H1 (cell line): Measurements from ENCODE around the gene GATA1. TPM values are rescaled to one million over a fixed set of nuclear protein-coding genes. Genes with fewer than 3 reads are reported as not detected.

ENCODE experiments used
- CTCF ChIA-PET: fragments of 300-600 bp; sonication (Branson Sonifier 250); formaldehyde crosslinking; loops from one replicate; lab custom pipeline; 2021; ENCODE audit not compliant: partially characterized antibody; lab: Charles Lee
- POLR2A ChIA-PET: fragments of 300-600 bp; sonication (Branson Sonifier 250); formaldehyde crosslinking; loops from one replicate; lab custom pipeline; 2021; ENCODE audit warnings: inconsistent platforms; ENCODE audit not compliant: partially characterized antibody; lab: Charles Lee
- DNase-seq, 2 experiments: peaks; one replicate each; pipeline versions ENCODE4 v3.0.0 to v3.0.0-alpha.2; 2010 to 2022; ENCODE audit warnings: low spot score in 2 of 2, low read depth in 1 of 2, mixed read lengths in 1 of 2
- FAIRE-seq: peaks from 2 replicates; lab custom pipeline; 2011; peaks lifted over from hg19 to GRCh38; lab: Jason Lieb, UNC
- H2AFZ ChIP-seq: 2 replicates; pipeline ENCODE4 v1.8.1; 2012; ENCODE audit warnings: low read length, inconsistent platforms
- H2AK5ac ChIP-seq: 2 replicates; pipeline ENCODE4 v1.6.1; 2013; ENCODE audit warnings: low read depth, low read length
- H2BK120ac ChIP-seq: replicated peaks from 2 replicates; pipeline ENCODE3; 2013; ENCODE audit warnings: low read depth, low read length, inconsistent platforms
- H2BK12ac ChIP-seq: 2 replicates; pipeline ENCODE4 v1.6.1; 2013; ENCODE audit warnings: low read depth, low read length
- H2BK15ac ChIP-seq: 2 replicates; pipeline ENCODE4 v1.6.1; 2013; ENCODE audit warnings: low read length
- H2BK20ac ChIP-seq: 2 replicates; pipeline ENCODE4 v1.6.1; 2013; ENCODE audit warnings: low read length
- H2BK5ac ChIP-seq: 2 replicates; pipeline ENCODE4 v1.6.1; 2013; ENCODE audit warnings: low read depth, low read length
- H3K14ac ChIP-seq: 2 replicates; pipeline ENCODE4 v1.6.1; 2013; ENCODE audit warnings: inconsistent platforms; ENCODE audit not compliant: insufficient read length
- H3K18ac ChIP-seq: 2 replicates; pipeline ENCODE4 v1.6.1; 2013; ENCODE audit warnings: low read length; ENCODE audit errors: extremely low read depth
- H3K23ac ChIP-seq: 2 replicates; pipeline ENCODE4 v1.6.1; 2013; ENCODE audit warnings: inconsistent platforms; ENCODE audit not compliant: insufficient read length
- H3K23me2 ChIP-seq: 2 replicates; pipeline ENCODE4 v1.6.1; 2013; ENCODE audit warnings: low read depth, low read length
- H3K27ac ChIP-seq: 2 replicates; pipeline ENCODE4 v1.6.1; 2011; ENCODE audit warnings: low read depth, low read length, inconsistent platforms
- H3K27me3 ChIP-seq, 4 experiments: replicated peaks in 1 of 4; 1 replicate in 1 of 4; 2 replicates in 3 of 4; pipeline versions ENCODE4 v1.6.1 to v1.8.1; 2011 to 2013; ENCODE audit warnings: low read length in 3 of 4, mild to moderate bottlenecking in 3 of 4, inconsistent platforms in 2 of 4, mixed read lengths in 2 of 4, moderate library complexity in 1 of 4; ENCODE audit not compliant: control insufficient read depth in 3 of 4, insufficient read depth in 3 of 4; ENCODE audit errors: extremely low read depth in 1 of 4
- H3K36me3 ChIP-seq, 4 experiments: 2 replicates each; pipeline versions ENCODE4 v1.6.1 to v1.8.1; 2011 to 2013; ENCODE audit warnings: mild to moderate bottlenecking in 4 of 4, low read length in 3 of 4, moderate library complexity in 2 of 4, control low read depth in 1 of 4, inconsistent platforms in 1 of 4; ENCODE audit not compliant: insufficient read depth in 4 of 4, control insufficient read depth in 2 of 4
- H3K4ac ChIP-seq: replicated peaks from 2 replicates; pipeline ENCODE3; 2013; ENCODE audit warnings: low read length, low read depth, mixed read lengths, inconsistent platforms; ENCODE audit not compliant: insufficient read length
- H3K4me1 ChIP-seq, 4 experiments: replicated peaks in 1 of 4; 1 replicate in 1 of 4; 2 replicates in 3 of 4; pipeline versions ENCODE4 v1.6.1 to v1.8.1; 2011 to 2013; ENCODE audit warnings: low read length in 3 of 4, inconsistent platforms in 2 of 4, mixed read lengths in 1 of 4; ENCODE audit not compliant: insufficient read depth in 4 of 4, control insufficient read depth in 3 of 4
- H3K4me2 ChIP-seq, 2 experiments: 2 replicates each; pipeline versions ENCODE4 v1.6.1 to v1.8.1; 2011 to 2013; ENCODE audit warnings: low read depth in 2 of 2, low read length in 2 of 2, control low read depth in 1 of 2, inconsistent platforms in 1 of 2, mild to moderate bottlenecking in 1 of 2; ENCODE audit not compliant: insufficient read depth in 1 of 2
- H3K4me3 ChIP-seq, 4 experiments: fragments of 200-600, 300-600 bp in 1 of 4; sonication (generic), shearing (Covaris generic), sonication (Bioruptor Twin) in 1 of 4; 2 replicates each; pipeline versions ENCODE4 v1.5.1 to v1.8.1; 2011 to 2016; ENCODE audit warnings: low read length in 4 of 4, low read depth in 3 of 4, control low read depth in 2 of 4, inconsistent platforms in 2 of 4, mild to moderate bottlenecking in 2 of 4, mixed read lengths in 1 of 4, moderate library complexity in 1 of 4; ENCODE audit not compliant: insufficient read depth in 2 of 4; ENCODE audit errors: extremely low read depth in 1 of 4
- H3K56ac ChIP-seq: replicated peaks from 2 replicates; pipeline ENCODE3; 2013; ENCODE audit warnings: low read depth, mild to moderate bottlenecking, mixed read lengths, low read length, inconsistent platforms; ENCODE audit not compliant: insufficient read length
- H3K79me1 ChIP-seq: 2 replicates; pipeline ENCODE4 v1.6.1; 2013; ENCODE audit warnings: low read depth, low read length, control low read depth
- H3K79me2 ChIP-seq, 2 experiments: 2 replicates each; pipeline versions ENCODE4 v1.6.1 to v1.8.1; 2012 to 2013; ENCODE audit warnings: low read length in 2 of 2, mild to moderate bottlenecking in 2 of 2, inconsistent platforms in 1 of 2; ENCODE audit not compliant: insufficient read depth in 2 of 2, control insufficient read depth in 1 of 2
- H3K9ac ChIP-seq, 4 experiments: replicated peaks in 1 of 4; 1 replicate in 1 of 4; 2 replicates in 3 of 4; pipeline versions ENCODE4 v1.6.1 to v1.8.1; 2011 to 2013; ENCODE audit warnings: low read depth in 3 of 4, low read length in 3 of 4, control low read depth in 2 of 4, mild to moderate bottlenecking in 2 of 4, moderate library complexity in 2 of 4, inconsistent platforms in 1 of 4; ENCODE audit errors: extremely low read depth in 1 of 4
- H3K9me3 ChIP-seq, 2 experiments: 2 replicates each; pipeline versions ENCODE4 v1.6.1 to v1.8.1; 2012 to 2013; ENCODE audit warnings: mild to moderate bottlenecking in 2 of 2, moderate library complexity in 2 of 2, control low read depth in 1 of 2, inconsistent platforms in 1 of 2, low read depth in 1 of 2, low read length in 1 of 2, mixed read lengths in 1 of 2; ENCODE audit not compliant: insufficient read depth in 2 of 2
- H4K20me1 ChIP-seq, 2 experiments: replicated peaks in 1 of 2; 2 replicates each; pipeline versions ENCODE3 to v1.8.1; 2011 to 2013; ENCODE audit warnings: inconsistent platforms in 2 of 2, low read length in 2 of 2, mild to moderate bottlenecking in 1 of 2; ENCODE audit not compliant: insufficient read depth in 2 of 2, control insufficient read depth in 1 of 2
- H4K5ac ChIP-seq: 2 replicates; pipeline ENCODE4 v1.6.1; 2013; ENCODE audit warnings: low read length, low read depth, mixed read lengths, inconsistent platforms; ENCODE audit not compliant: insufficient read length
- H4K8ac ChIP-seq: 2 replicates; pipeline ENCODE4 v1.8.0; 2013; ENCODE audit warnings: mild to moderate bottlenecking, moderate library complexity, low read length, inconsistent platforms; ENCODE audit not compliant: insufficient read depth; ENCODE audit errors: extremely low read depth
- H4K91ac ChIP-seq: replicated peaks from 2 replicates; pipeline ENCODE3; 2013; ENCODE audit warnings: low read length, mixed read lengths, inconsistent platforms; ENCODE audit not compliant: insufficient read length
- EZH2 ChIP-seq: fragments of 200-600 bp; sonication (generic); IDR thresholded peaks from 2 replicates; pipeline ENCODE4 v1.7.1; 2012; ENCODE audit warnings: low read depth, mild to moderate bottlenecking, moderate library complexity, low read length, inconsistent platforms; ENCODE audit not compliant: severe bottlenecking
- KDM4A ChIP-seq: IDR thresholded peaks from one replicate; pipeline ENCODE4 v1.7.1; 2012; ENCODE audit warnings: low read depth, mild to moderate bottlenecking, moderate library complexity, low read length, inconsistent platforms; ENCODE audit not compliant: severe bottlenecking
- RXRA ChIP-seq: IDR thresholded peaks from 2 replicates; pipeline ENCODE4 v1.6.1; 2011; ENCODE audit warnings: low read depth, mild to moderate bottlenecking, low read length, moderate library complexity; ENCODE audit not compliant: insufficient read depth
- SUZ12 ChIP-seq: fragments of 200-600 bp; sonication (generic); IDR thresholded peaks from 2 replicates; pipeline ENCODE4 v1.6.1; 2012; ENCODE audit warnings: mild to moderate bottlenecking, inconsistent platforms, low read length, moderate library complexity, mixed read lengths
- WGBS, 2 experiments: shearing (Covaris generic) in 1 of 2; methylation state at CpG; one replicate each; pipeline versions ENCODE4 v1.1.6 to v1.1.7; 2013 to 2015; ENCODE audit warnings: low lambda C conversion rate in 2 of 2, mixed read lengths in 2 of 2, inconsistent platforms in 1 of 2, low coverage in 1 of 2, missing lambda C conversion rate in 1 of 2; ENCODE audit not compliant: insufficient replicate concordance in 2 of 2, insufficient coverage in 1 of 2, insufficient read length in 1 of 2; ENCODE audit errors: extremely low coverage in 1 of 2, missing lambda C conversion rate in 1 of 2; 5-methylcytosine and 5-hydroxymethylcytosine counted together
- polyA plus RNA-seq, 7 experiments: library from polyadenylated mRNA; depleted of rRNA in 3 of 7; stranded (reverse) in 5 of 7; unstranded in 2 of 7; fragments of >200 nt in 5 of 7; fragments of 200-250 nt in 2 of 7; gene quantifications; 1 replicate in 5 of 7; 2 replicates in 1 of 7; 4 replicates in 1 of 7; pipeline versions ENCODE4 v1.2.1 to v1.2.3, GENCODE V29; 2011 to 2013; ENCODE audit warnings: missing spikeins in 2 of 7, mixed read lengths in 2 of 7
- total RNA-seq: library from RNA; stranded (reverse); fragmentation: NEBNext Ultra II Directional; extraction: Animal tissue kit (Norgen Biotek cat#: 25700); gene quantifications from 2 replicates; pipeline ENCODE4 v1.2.1, GENCODE V29; 2021

The GATA1 gene
- total and polyA plus RNA-seq, 2 of the 8 experiments (the other 6 are each of a cell fraction or from before 2014, with no cell fraction given) = 0.05 TPM; not detected in 1

GRCh38 chrX:48831136-48831908 lies 44.9 kb downstream of the GATA1 start:
- TF ChIP-seq RXRA (no peak), EZH2 (peak; percentile 60), SUZ12 (peak; percentile 68; the same call in 1 of the 2 replicates), KDM4A (peak; percentile 42)
- no peak for FAIRE-seq
- peaks cover 21 to 67% (median 50%) of the 10 kb centered on the region in 4 experiments for H3K27me3 ChIP-seq
- H3K36me3 ChIP-seq = peaks cover 0 to 3% (median 0%) of the 10 kb centered on the region in 4 experiments; a peak in 1 of 8 replicates
- H3K27ac ChIP-seq = no peak overlapping the region
- no peak overlapping the region for H3K56ac ChIP-seq
- no peak overlapping the region for H3K23ac ChIP-seq
- no peak overlapping the region for H2BK12ac ChIP-seq
- no peaks in the 10 kb centered on the region for H3K79me2 ChIP-seq
- no peak overlapping the region for H2BK20ac ChIP-seq
- H4K91ac ChIP-seq = no peak overlapping the region
- ChIA-PET CTCF (interaction anchor here (0.8 to 1.6 kb wide), 3 partner anchors 9 to 34 kb away, joined by 3 to 4 read pairs (median 4); no protein-coding TSS in a partner anchor), POLR2A (interaction anchor here (1.1 to 2.1 kb wide), 3 partner anchors 25 to 66 kb away, joined by 3 to 6 read pairs (median 5); partner anchors contain the start of genes PQBP1 and TIMM17B)
- no peaks in the 10 kb centered on the region for H3K9me3 ChIP-seq
- no peak overlapping the region; the same call in 1 of the 2 replicates for H3K18ac ChIP-seq
- no peak overlapping the region for H3K4ac ChIP-seq
- no peak for DNase-seq
- peak overlapping the region; percentile 70; the same call in 1 of the 2 replicates for H2AFZ ChIP-seq
- no peak overlapping the region for H3K9ac ChIP-seq
- peak overlapping the region; percentile 51; the same call in 1 of the 2 replicates for H4K8ac ChIP-seq
- H2BK120ac ChIP-seq = no peak overlapping the region
- peaks cover 11% of the 10 kb centered on the region; the same call in 1 of the 2 replicates for H3K23me2 ChIP-seq
- H3K79me1 ChIP-seq = no peaks in the 10 kb centered on the region
- H2BK15ac ChIP-seq = no peak overlapping the region
- H3K4me1 ChIP-seq = peaks cover 0 to 8% (median 4%) of the 10 kb centered on the region in 4 experiments; a peak in 5 of 7 replicates
- no peak overlapping the region for H2BK5ac ChIP-seq
- H2AK5ac ChIP-seq = no peak overlapping the region
- H3K14ac ChIP-seq = no peak overlapping the region
- no peak overlapping the region for H4K5ac ChIP-seq
- H4K20me1 ChIP-seq = peaks cover 0 to 3% of the 10 kb centered on the region in 2 experiments
- peak overlapping the region; percentile 75 to 85 for H3K4me2 ChIP-seq
- H3K4me3 ChIP-seq = peak overlapping the region; percentile 37 to 62 (median 42)
- WGBS, 2 experiments = 3% methylated on average over 10 of the region's 58 CpGs; no CpG with 5 or more reads in 1 of the 2 experiments
